ENCODE measurements around the gene HES5. TPM values are rescaled to one million over a fixed set of nuclear protein-coding genes. Genes with fewer than 3 reads are reported as not detected.

HES5 gene
- total and polyA plus RNA-seq, 10 of the 15 experiments (the other 5 are each of a cell fraction or from before 2014, with no cell fraction given): 0.12 to 0.15 TPM; not detected in 8

- ChIA-PET SMC1A (ENCODE audit: uncharacterized antibody, unreplicated experiment) (no interaction called here), RAD21 (ENCODE audit: unreplicated experiment) (no interaction called here), CTCF (no interaction called here), POLR2A (no interaction called here)
- Histone ChIP-seq H3K79me2 (ENCODE audit: control insufficient read depth, insufficient read depth, low read length) (no peaks in the 10 kb centered on the region), H3K4me2 (ENCODE audit: control insufficient read depth, insufficient read depth) (no peak overlapping the region), H3K9me3 (replicated peaks; ENCODE audit: control insufficient read depth, insufficient read depth, low read length) (no peaks in the 10 kb centered on the region), H2AFZ (ENCODE audit: control insufficient read depth, low read depth, low read length) (no peak overlapping the region), H3K36me3 (ENCODE audit: control insufficient read depth in 2 of 2, insufficient read depth in 2 of 2, low read length in 1 of 2) (no peaks in the 10 kb centered on the region), H3K9ac (ENCODE audit: control insufficient read depth, insufficient read depth, low read length) (no peak overlapping the region), H3K4me1 (ENCODE audit: control insufficient read depth, insufficient read depth, low read length) (no peaks in the 10 kb centered on the region), H3K27ac (ENCODE audit: control insufficient read depth, insufficient read depth) (no peak overlapping the region), H3K4me3 (no peak overlapping the region), H4K20me1 (ENCODE audit: control insufficient read depth, insufficient read depth) (no peaks in the 10 kb centered on the region), H3K27me3 (replicated peaks in 1 of 2; ENCODE audit: control insufficient read depth in 2 of 2, insufficient read depth in 2 of 2, low read length in 1 of 2) (no peaks in the 10 kb centered on the region)
- DNase-seq (ENCODE audit: low read depth, low spot score) (no peak), ATAC-seq (no peak; the same call in 2 of the 3 replicates), FAIRE-seq (no peak)
- TF ChIP-seq BCL3 (IDR thresholded peaks at IDR 0.05; ENCODE audit: borderline replicate concordance, insufficient read depth, low read depth, low read length, poor library complexity, severe bottlenecking) (peak; percentile 93), IKZF2 (IDR thresholded peaks at IDR 0.05) (no peak), HCFC1 (IDR thresholded peaks at IDR 0.05; ENCODE audit: low read length) (no peak), RFX5 (IDR thresholded peaks at IDR 0.05; ENCODE audit: low read depth, low read length) (no peak), RAD51 (IDR thresholded peaks at IDR 0.05) (no peak), NFYB (IDR thresholded peaks at IDR 0.05; ENCODE audit: insufficient read depth, low read depth, low read length) (no peak), SMARCA5 (IDR thresholded peaks at IDR 0.05) (no peak), TCF7 (IDR thresholded peaks at IDR 0.05; ENCODE audit: borderline replicate concordance) (no peak), JUNB (IDR thresholded peaks at IDR 0.05) (no peak), NFIC (IDR thresholded peaks at IDR 0.05; ENCODE audit: low read depth, low read length) (no peak), PBX3 (IDR thresholded peaks at IDR 0.05; ENCODE audit: insufficient replicate concordance, low read depth, low read length) (peak; percentile 22), EED (IDR thresholded peaks at IDR 0.05; ENCODE audit: low read depth) (no peak)
- intact Hi-C loops (cut with micrococcal nuclease; ENCODE audit: unreplicated experiment): no loop called here
- WGBS (ENCODE audit: insufficient coverage, insufficient replicate concordance, low lambda C conversion rate, missing lambda C conversion rate): 42% methylated on average over 12 of the region's 12 CpGs
- no TSS peak for BruUV-seq (replicated peaks)
- in situ Hi-C loops (cut with MboI): no loop called here
These were observed 49.1 kb downstream of the HES5 start for GRCh38 chr1:2480986-2481364.
